GM12864 (cell line): ENCODE data around the gene LRIG1.

Source experiments
- DNase-seq: peaks from one replicate; pipeline ENCODE4 v3.0.0-alpha.2; 2011; ENCODE audit warnings: low read depth
- H3K4me3 ChIP-seq: 2 replicates; pipeline ENCODE4 v1.5.1; 2011; ENCODE audit warnings: mild to moderate bottlenecking, low read depth, low read length, control low read depth
- CTCF ChIP-seq: IDR thresholded peaks from 2 replicates; pipeline ENCODE4 v1.5.1; 2011; ENCODE audit warnings: low read depth, mild to moderate bottlenecking, moderate library complexity, low read length, control low read depth, inconsistent platforms; ENCODE audit errors: missing control alignments

Gene LRIG1

GRCh38 chr3:66506154-66506553 lies 5.3 kb upstream of the LRIG1 start:
- no peak overlapping the region for H3K4me3 ChIP-seq
- no peak for TF ChIP-seq CTCF
- DNase-seq: no peak

GRCh38 chr3:66504850-66505641 lies 4.2 kb upstream of the LRIG1 start:
- TF ChIP-seq CTCF: no peak
- H3K4me3 ChIP-seq: no peak overlapping the region
- DNase-seq: no peak

GRCh38 chr3:66502981-66503380 lies 2.2 kb upstream of the LRIG1 start:
- H3K4me3 ChIP-seq: no peak overlapping the region
- TF ChIP-seq CTCF: no peak
- DNase-seq: no peak

- no peak overlapping the region for H3K4me3 ChIP-seq
- no peak for DNase-seq
- TF ChIP-seq CTCF: no peak
These were observed 1.5 kb upstream of the LRIG1 start for GRCh38 chr3:66502245-66502874.

GRCh38 chr3:66501483-66502244 lies 842 bp upstream of the LRIG1 start:
- TF ChIP-seq CTCF: peak; percentile 44
- DNase-seq: no peak
- H3K4me3 ChIP-seq: peak overlapping the region; percentile 22

- no peak for TF ChIP-seq CTCF
- no peak for DNase-seq
- peak overlapping the region; percentile 84 for H3K4me3 ChIP-seq
These were observed 794 bp downstream of the LRIG1 start for GRCh38 chr3:66499881-66500575.
